SU-DHL-6 (cell line): Measurements from ENCODE around the gene C1QTNF8.

Experiments
- CTCF ChIP-seq: fragments of 200-600 bp; sonication (generic); IDR thresholded peaks from one replicate; pipeline ENCODE4 v1.5.1; 2017; ENCODE audit warnings: antibody characterized with exemption, mild to moderate bottlenecking, low read length, moderate library complexity; ENCODE audit not compliant: insufficient read depth, poor library complexity, severe bottlenecking
- EZH2phosphoT487 ChIP-seq: fragments of 200-600 bp; sonication (generic), shearing (Covaris generic); conservative IDR thresholded peaks from 2 replicates; pipeline ENCODE4 v1.6.1; 2018; ENCODE audit warnings: mild to moderate bottlenecking, antibody characterized with exemption, low read length, moderate library complexity, mixed read lengths

- TF ChIP-seq CTCF (no peak), EZH2phosphoT487 (no peak)
These were observed 42.2 kb downstream of the C1QTNF8 start for GRCh38 chr16:1053700-1054368.
